Muscle layer of duodenum (tissue), 2 donors: ENCODE measurements around the gene FOXF2.
A peak's percentile ranks its signal among the peaks of the same experiment; 100 is the strongest.
"Not testable (repeated sequence)": the region's sequence is repeated elsewhere in the genome, so short reads cannot be mapped to it uniquely, and the experiment has no call there.

Source experiments
- H3K27ac ChIP-seq: one replicate; pipeline ENCODE4 v1.7.0; 2013; ENCODE audit warnings: mild to moderate bottlenecking, low read length
- H3K27me3 ChIP-seq: one replicate; pipeline ENCODE4 v1.7.0; 2013; ENCODE audit warnings: low read depth, mild to moderate bottlenecking, control low read depth, low read length
- H3K36me3 ChIP-seq, 2 donors: one replicate each; pipeline ENCODE4 v1.7.0; 2013; ENCODE audit warnings: low read length in 2 of 2, control low read depth in 1 of 2, mild to moderate bottlenecking in 1 of 2; ENCODE audit not compliant: insufficient read depth in 2 of 2, control insufficient read depth in 1 of 2
- H3K4me1 ChIP-seq, 2 donors: one replicate each; pipeline ENCODE4 v1.7.0; 2013; ENCODE audit warnings: low read length in 2 of 2, mild to moderate bottlenecking in 2 of 2, control low read depth in 1 of 2, moderate library complexity in 1 of 2; ENCODE audit not compliant: insufficient read depth in 2 of 2, control insufficient read depth in 1 of 2
- H3K4me3 ChIP-seq, 2 donors: one replicate each; pipeline ENCODE4 v1.7.0; 2013; ENCODE audit warnings: low read length in 2 of 2, low read depth in 1 of 2, mild to moderate bottlenecking in 1 of 2
- H3K9me3 ChIP-seq, 2 donors: one replicate each; pipeline ENCODE4 v1.7.0; 2013; ENCODE audit warnings: low read length in 2 of 2, control low read depth in 1 of 2, mild to moderate bottlenecking in 1 of 2; ENCODE audit not compliant: control insufficient read depth in 1 of 2
- donor health status: healthy.

Gene FOXF2

GRCh38 chr6:1363729-1364572 is 25.4 kb upstream of the FOXF2 start:
- H3K27ac ChIP-seq: no peak overlapping the region
- H3K36me3 ChIP-seq: no peaks in the 10 kb centered on the region

GRCh38 chr6:1364791-1365190 is 24.6 kb upstream of the FOXF2 start:
- Histone ChIP-seq H3K4me1 (no peaks in the 10 kb centered on the region), H3K27ac (no peak overlapping the region), H3K4me3 (no peak overlapping the region), H3K36me3 (no peaks in the 10 kb centered on the region), H3K27me3 (no peaks in the 10 kb centered on the region), H3K9me3 (peaks cover 0 to 2% of the 10 kb centered on the region in 2 donors)

More at GRCh38 chr6:1363729-1364572, 25.4 kb upstream of the FOXF2 start:
- Histone ChIP-seq H3K9me3 (peaks cover 0 to 2% of the 10 kb centered on the region in 2 donors), H3K4me1 (no peaks in the 10 kb centered on the region), H3K27me3 (no peaks in the 10 kb centered on the region), H3K4me3 (no peak overlapping the region)

GRCh38 chr6:1365686-1366085 is 23.7 kb upstream of the FOXF2 start:
- Histone ChIP-seq H3K9me3 (peaks cover 0 to 2% of the 10 kb centered on the region in 2 donors), H3K36me3 (no peaks in the 10 kb centered on the region), H3K4me1 (no peaks in the 10 kb centered on the region), H3K27me3 (no peaks in the 10 kb centered on the region), H3K4me3 (no peak overlapping the region), H3K27ac (no peak overlapping the region)

GRCh38 chr6:1367771-1368170 is 21.6 kb upstream of the FOXF2 start:
- H3K27me3 ChIP-seq: no peaks in the 10 kb centered on the region
- H3K9me3 ChIP-seq: peaks cover 6 to 7% of the 10 kb centered on the region in 2 donors
- no peak overlapping the region for H3K4me3 ChIP-seq
- no peaks in the 10 kb centered on the region for H3K4me1 ChIP-seq
- H3K27ac ChIP-seq: no peak overlapping the region
- no peaks in the 10 kb centered on the region for H3K36me3 ChIP-seq

GRCh38 chr6:1368940-1369339 is 20.4 kb upstream of the FOXF2 start:
- Histone ChIP-seq H3K36me3 (no peaks in the 10 kb centered on the region), H3K27ac (no peak overlapping the region), H3K27me3 (no peaks in the 10 kb centered on the region), H3K9me3 (peaks cover 6 to 7% of the 10 kb centered on the region in 2 donors), H3K4me3 (no peak overlapping the region), H3K4me1 (no peaks in the 10 kb centered on the region)

- H3K27me3 ChIP-seq, H3K27ac ChIP-seq, H3K9me3 ChIP-seq, H3K4me1 ChIP-seq, H3K36me3 ChIP-seq, H3K4me3 ChIP-seq: not testable (repeated sequence)
These were observed 19.7 kb upstream of the FOXF2 start for GRCh38 chr6:1369695-1370094.

- no peaks in the 10 kb centered on the region for H3K36me3 ChIP-seq
- no peak overlapping the region for H3K27ac ChIP-seq
- peaks cover 10% of the 10 kb centered on the region for H3K27me3 ChIP-seq
- no peak overlapping the region for H3K4me3 ChIP-seq
- H3K9me3 ChIP-seq: peaks cover 6 to 7% of the 10 kb centered on the region in 2 donors
- no peaks in the 10 kb centered on the region for H3K4me1 ChIP-seq
These were observed 17.4 kb upstream of the FOXF2 start for GRCh38 chr6:1371933-1372332.

GRCh38 chr6:1372690-1373089 is 16.7 kb upstream of the FOXF2 start:
- H3K27ac ChIP-seq: no peak overlapping the region
- H3K36me3 ChIP-seq: no peaks in the 10 kb centered on the region
- peaks cover 6 to 7% of the 10 kb centered on the region in 2 donors for H3K9me3 ChIP-seq
- H3K4me3 ChIP-seq: no peak overlapping the region
- H3K4me1 ChIP-seq: peaks cover 0 to 1% of the 10 kb centered on the region in 2 donors
- H3K27me3 ChIP-seq: peaks cover 15% of the 10 kb centered on the region

- H3K4me3 ChIP-seq: no peak overlapping the region
- H3K27ac ChIP-seq: no peak overlapping the region
- H3K4me1 ChIP-seq: peaks cover 0 to 24% of the 10 kb centered on the region in 2 donors
- H3K9me3 ChIP-seq: peaks cover 6 to 7% of the 10 kb centered on the region in 2 donors
- H3K27me3 ChIP-seq: peaks cover 51% of the 10 kb centered on the region
- H3K36me3 ChIP-seq: no peaks in the 10 kb centered on the region
These were observed 12.7 kb upstream of the FOXF2 start for GRCh38 chr6:1376653-1377052.

GRCh38 chr6:1377526-1377925 is 11.8 kb upstream of the FOXF2 start:
- Histone ChIP-seq H3K4me3 (no peak overlapping the region), H3K4me1 (peaks cover 0 to 32% of the 10 kb centered on the region in 2 donors), H3K9me3 (no peaks in the 10 kb centered on the region), H3K27me3 (peaks cover 57% of the 10 kb centered on the region), H3K27ac (no peak overlapping the region), H3K36me3 (no peaks in the 10 kb centered on the region)

GRCh38 chr6:1378065-1379016 is 11.0 kb upstream of the FOXF2 start:
- Histone ChIP-seq H3K27me3 (peaks cover 64% of the 10 kb centered on the region), H3K36me3 (no peaks in the 10 kb centered on the region), H3K9me3 (no peaks in the 10 kb centered on the region), H3K27ac (no peak overlapping the region), H3K4me1 (peaks cover 0 to 40% of the 10 kb centered on the region in 2 donors), H3K4me3 (peak overlapping the region in 1 of 2 donors; percentile 38)
